HG03039 (cell line): Measurements from ENCODE around the gene WDR31.
"Not testable (repeated sequence)": the region's sequence is repeated elsewhere in the genome, so short reads cannot be mapped to it uniquely, and the experiment has no call there.

Source experiments
- ATAC-seq: cut with Tn5 transposase; IDR thresholded peaks from one replicate; pipeline ENCODE4 v1.9.1; 2021; ENCODE audit warnings: mild to moderate bottlenecking, moderate library complexity; ENCODE audit not compliant: unreplicated experiment

WDR31 gene

GRCh38 chr9:113368982-113369854 lies 29.1 kb upstream of the WDR31 start:
- ATAC-seq: no peak

DNA sequence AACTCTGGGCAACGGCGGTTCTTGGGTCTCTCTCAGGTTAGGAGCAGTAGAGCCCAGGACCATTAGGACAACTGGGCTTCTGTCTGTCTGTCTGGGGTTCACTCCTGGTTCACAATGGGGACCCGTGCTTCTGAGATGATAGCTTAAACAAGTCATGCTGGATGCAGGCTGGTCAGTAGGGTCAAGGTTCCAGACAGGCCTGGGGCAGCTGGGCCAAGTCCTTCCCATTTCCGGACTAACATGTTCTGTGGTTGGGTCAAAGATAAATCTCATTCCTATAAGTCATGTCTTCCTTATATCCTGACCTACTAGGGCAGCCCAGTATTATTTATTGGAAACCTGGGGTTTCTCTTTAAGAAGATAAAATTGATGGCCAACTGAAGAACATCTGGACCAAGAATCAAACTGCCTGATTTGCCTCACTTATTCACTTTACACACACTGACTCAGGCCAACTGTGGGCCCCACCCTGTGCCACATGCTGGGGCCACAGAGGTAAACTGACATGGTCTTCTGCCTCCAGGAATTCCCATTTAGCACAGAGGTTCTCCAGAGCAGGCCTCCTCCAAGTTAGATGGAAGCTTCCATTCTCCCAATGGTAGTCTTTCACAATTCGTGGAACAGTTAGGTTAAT lies 28.4 kb upstream of the WDR31 start:
- no peak for ATAC-seq

DNA sequence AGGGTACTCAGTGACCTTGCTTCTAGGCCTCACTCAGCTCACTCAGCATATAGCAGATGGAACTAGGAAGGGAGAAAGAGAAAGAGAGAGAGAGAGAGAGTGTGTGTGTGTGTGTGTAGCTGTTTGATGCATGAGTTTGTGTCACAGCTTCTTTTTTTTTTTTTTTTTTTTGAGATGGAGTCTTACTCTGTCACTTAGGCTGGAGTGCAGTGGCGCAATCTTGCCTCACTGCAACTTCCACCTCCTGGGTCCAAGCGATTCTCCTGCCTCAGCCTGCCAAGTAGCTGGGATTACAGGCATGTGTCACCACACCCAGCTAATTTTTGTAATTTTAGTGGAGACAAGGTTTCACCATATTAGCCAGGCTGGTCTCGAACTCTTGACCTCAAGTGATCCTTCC lies 25.6 kb upstream of the WDR31 start:
- ATAC-seq: not testable (repeated sequence)

GRCh38 chr9:113364951-113365350 lies 24.9 kb upstream of the WDR31 start:
- ATAC-seq: no peak

DNA sequence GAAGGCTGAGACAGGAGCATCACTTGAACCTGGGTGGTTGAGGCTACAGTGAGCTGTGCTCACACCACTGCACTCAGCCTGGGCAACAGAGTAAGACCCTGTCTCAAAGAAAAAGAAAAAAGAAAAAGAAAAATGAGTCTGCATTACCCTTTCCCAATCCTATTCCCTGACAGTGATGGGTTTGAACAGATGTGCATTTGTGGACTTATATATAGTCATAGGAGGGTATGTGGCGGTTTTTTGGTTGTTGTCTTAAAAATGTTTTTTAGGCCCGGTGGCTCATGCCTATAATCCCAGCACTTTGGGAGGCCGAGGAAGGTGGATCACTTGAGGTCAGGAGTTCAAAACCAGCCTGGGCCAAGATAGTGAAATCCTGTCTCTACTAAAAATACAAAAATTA lies 23.3 kb upstream of the WDR31 start:
- no peak for ATAC-seq

DNA sequence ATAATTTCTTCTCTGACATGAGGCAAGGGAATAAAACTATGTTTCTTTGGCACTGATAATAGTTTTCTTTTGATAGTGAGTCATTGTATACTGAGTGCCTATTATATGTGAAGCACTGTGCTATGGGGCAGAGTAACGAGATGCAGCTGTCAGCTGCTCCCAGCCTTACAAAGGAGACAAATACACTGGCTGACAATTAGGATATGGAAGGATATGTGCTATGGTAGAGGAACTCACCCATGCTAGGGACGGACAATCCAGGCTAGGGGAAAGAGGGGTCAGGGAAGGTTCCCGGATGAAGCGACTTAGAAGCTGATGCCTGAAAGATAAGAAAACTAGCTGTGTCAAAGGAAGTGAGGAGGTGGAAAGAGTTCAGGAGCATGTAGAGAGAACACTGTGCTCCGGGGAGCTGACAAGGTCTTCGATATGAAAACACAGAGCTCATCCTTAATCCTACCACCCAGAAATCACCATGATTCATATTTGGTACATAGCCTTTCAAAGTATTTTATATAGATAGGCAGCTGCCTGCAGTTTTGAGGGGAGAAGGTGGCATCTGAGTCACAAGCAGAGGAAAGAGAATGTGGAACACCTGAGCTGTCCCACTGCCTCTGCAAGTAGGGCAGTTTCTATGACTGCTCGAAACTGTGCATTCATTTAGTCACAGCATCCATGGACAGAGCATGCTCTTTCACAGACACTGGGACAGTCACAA lies 21.4 kb upstream of the WDR31 start:
- ATAC-seq: no peak

- no peak for ATAC-seq
These were observed 20.3 kb upstream of the WDR31 start for GRCh38 chr9:113360242-113360842.

- no peak for ATAC-seq
These were observed 19.3 kb upstream of the WDR31 start for GRCh38 chr9:113359385-113359784.

- no peak for ATAC-seq
These were observed 16.7 kb upstream of the WDR31 start for GRCh38 chr9:113356686-113357292.

DNA sequence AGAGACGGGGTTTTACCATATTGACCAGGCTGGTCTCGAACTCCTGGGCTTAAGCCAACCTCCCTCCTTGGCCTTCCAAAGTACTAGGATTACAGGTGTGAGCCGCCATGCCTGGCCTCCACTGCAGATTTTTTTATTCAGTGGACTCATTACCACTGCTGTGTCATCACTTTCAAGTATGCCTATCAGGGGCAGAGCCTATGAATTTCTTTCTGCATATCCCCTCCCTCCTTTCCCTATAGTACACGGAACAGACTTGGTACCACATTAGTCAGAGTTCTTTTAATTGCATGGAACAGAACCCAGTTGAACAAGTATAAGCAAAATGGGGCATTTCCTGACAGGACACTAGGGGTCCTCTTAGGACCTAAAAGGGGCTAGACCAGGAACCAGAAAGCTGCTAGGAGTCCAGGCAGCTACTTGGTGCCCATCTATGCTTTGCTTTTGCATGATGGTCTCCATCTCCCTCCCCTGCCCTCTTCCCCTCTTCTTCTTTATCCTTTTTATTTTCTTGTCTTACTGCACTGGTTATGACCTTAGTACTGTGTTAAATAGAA lies 15.0 kb upstream of the WDR31 start:
- ATAC-seq: no peak

GRCh38 chr9:113352411-113352810 lies 12.3 kb upstream of the WDR31 start:
- ATAC-seq: no peak

DNA sequence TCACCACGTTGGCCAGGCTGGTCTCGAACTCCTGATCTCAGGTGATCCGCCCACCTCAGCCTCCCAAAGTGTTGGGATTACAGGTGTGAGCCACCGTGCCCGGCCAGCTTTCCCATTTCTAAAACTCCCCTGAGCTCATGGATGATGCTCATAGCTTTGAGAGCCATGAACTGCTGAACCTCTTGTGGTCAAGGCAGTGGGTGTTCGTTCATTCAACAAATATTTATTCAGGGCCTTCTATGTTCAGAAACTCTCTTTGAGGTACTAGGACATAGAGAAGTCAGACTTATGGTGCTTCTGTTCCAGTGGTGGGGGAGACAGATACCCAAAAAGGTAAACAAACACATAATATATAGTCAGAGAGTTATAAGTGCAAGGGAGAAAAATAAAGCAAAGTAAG lies 11.9 kb upstream of the WDR31 start:
- no peak for ATAC-seq

GRCh38 chr9:113350937-113351336 lies 10.9 kb upstream of the WDR31 start:
- no peak for ATAC-seq

DNA sequence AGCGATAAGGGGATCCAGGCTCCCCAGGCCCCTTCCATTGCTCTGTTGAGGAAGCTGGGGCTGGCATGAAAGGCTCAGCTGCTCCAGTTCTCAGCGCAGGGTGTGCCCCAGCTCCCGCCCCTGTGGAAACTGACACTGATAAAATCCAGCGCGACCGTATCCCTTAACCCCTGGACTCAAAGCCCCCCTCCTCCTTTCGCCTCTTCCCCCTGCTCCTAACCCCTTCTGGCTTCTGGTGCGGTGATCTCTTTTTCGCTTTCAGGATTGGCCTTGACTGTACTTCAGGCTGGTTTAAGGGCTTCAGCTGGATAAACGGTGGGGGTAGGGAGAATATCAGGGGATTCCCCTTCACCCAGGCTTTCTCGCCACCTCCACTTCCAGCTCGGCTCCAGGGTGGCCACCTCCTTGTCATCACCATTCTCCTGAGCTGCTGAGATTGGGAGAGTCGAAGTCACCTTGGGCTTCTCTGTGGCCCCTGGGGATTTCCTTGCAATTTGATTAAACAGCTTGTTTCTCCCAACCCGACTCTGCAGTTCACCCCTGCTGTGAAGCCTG lies 10.1 kb upstream of the WDR31 start:
- ATAC-seq: no peak

DNA sequence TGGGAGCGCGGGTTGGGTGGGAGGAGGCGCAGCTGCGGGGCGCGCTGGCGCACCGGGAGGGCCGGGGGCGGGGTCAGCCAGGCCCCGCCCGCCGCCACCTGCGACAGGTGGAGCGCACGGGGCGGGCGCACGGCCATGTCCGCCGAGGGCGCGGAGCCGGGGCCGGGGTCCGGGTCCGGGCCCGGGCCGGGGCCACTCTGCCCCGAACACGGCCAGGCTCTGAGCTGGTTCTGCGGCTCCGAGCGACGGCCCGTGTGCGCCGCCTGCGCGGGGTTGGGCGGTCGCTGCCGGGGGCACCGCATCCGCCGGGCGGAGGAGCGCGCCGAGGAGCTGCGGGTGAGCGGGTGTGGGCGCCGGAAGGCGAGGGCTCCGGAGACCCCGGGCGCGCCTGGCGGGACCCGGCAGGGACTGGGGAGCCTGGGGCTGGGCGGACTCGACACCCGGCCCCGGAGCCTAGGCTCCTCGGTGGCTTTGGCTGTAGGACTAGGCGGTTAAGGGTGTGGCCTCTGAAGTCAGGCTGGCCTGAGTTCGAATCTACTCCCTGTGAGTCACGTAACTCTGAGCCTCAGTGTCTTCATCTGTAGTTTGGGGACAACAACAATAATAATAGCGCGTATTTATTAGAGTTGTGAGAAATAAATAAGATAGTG lies 9.5 kb upstream of the WDR31 start, which contains the start of gene BSPRY:
Gene BSPRY, plus strand, starts transcription at position 97 of the 650 bp plus-strand sequence. Its CDS starts 39 bp downstream, at position 136.
- ATAC-seq: no peak

GRCh38 chr9:113349066-113349444 lies 9.0 kb upstream of the WDR31 start:
- ATAC-seq: no peak

- ATAC-seq: no peak
These were observed 8.4 kb upstream of the WDR31 start for GRCh38 chr9:113348437-113348836.

DNA sequence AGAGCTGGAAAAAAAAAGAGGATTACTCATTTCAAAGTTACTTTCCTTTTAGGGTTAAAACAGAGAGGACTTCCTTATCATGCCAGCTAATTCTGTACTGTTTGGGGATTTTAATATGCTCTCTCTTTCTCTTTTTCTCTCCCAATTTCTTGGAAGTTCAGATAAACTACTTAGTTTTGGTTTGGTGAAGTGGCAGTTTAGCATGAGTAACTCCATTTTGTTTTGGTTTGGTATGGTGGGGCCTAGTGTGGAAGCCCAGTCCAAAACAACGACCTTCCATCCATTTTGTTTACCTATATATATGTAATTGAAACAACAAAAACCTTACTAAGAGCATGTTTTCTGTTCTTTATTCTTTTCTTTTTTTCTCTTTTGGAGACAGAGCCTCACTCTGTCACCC lies 5.6 kb upstream of the WDR31 start:
- no peak for ATAC-seq

DNA sequence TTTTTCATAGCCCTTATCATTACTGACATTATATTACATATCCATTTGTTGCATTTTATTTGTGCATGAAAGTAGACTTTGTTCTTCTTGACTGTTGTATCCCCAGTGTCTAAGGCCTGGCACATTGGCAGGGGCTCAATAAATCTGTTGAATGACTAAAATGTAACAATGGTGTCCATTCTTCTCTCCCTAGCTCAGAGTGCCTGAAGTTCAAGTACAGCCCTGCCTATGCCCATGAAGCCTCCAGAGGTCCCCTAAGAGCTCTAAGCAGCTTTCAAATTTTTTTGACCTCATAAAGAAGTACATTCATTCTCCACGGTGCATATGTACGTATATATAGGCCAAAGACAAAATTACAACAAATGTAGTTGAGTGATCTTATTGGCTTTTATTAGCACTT lies 5.1 kb upstream of the WDR31 start:
- no peak for ATAC-seq

DNA sequence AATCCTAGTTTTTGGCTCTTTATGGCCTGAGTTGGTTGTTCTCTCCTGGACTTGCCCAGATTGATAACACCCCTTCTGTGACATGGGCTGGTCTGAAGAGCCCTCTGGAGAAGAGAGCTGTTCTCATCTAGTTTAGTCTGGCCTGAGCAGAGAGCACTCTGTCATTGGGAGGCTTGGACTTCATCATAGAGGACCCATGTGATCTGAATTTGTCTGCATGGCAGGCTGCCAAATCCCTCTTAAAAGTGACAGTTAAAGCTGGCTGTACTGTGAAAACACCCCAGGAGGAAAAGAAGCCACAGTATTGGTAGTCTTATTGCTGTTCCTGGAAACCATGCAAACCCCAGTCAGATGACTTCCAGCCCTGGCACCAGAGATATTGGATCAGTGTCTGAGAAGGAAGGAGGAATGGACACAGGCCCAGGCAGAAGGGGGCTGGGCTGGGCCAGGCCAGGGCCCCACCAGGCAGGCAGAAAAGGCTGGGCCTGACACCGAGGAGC lies 3.7 kb upstream of the WDR31 start:
- ATAC-seq: no peak
